GM18951 (cell line): ENCODE results near the gene OOSP4B.
"Not testable (repeated sequence)": the region's sequence is repeated elsewhere in the genome, so short reads cannot be mapped to it uniquely, and the experiment has no call there.

ENCODE experiments used
- POLR2A ChIP-seq: IDR thresholded peaks from 4 replicates; pipeline ENCODE4 v1.6.1; 2011; ENCODE audit warnings: mild to moderate bottlenecking; ENCODE audit not compliant: insufficient read length, insufficient read depth; ENCODE audit errors: extremely low read depth
- in situ Hi-C: fragments of 300-500 bp; cut with MboI; formaldehyde crosslinking; loops from one replicate; pipeline ENCODE4 v1.12.0; 2022; ENCODE audit warnings: low sequenced_read_pairs, mixed read lengths, inconsistent platforms; ENCODE audit not compliant: unreplicated experiment

OOSP4B gene

GRCh38 chr11:60018058-60018457 is 1.1 kb downstream of the OOSP4B start:
- TF ChIP-seq POLR2A, result no peak
- in situ Hi-C loops, result no loop called here

DNA sequence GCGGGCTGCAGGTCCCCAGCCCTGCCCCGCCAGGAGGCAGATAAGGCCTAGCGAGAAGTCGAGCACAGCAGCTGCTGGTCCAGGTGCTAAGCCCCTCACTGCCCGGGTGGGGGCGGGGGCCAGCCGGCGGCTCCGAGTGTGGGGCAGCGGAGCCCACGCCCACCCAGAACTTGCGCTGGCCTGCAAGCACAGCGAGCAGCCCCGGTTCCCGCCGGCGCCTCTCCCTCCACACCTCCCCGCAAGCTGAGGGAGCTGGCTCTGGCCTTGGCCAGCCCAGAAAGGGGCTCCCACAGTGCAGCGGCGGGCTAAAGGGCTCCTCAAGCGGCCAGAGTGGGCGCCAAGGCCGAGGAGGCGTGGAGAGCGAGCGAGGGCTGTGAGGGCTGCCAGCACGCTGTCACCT is 3.4 kb downstream of the OOSP4B start:
- in situ Hi-C loops, result not testable (repeated sequence)

DNA sequence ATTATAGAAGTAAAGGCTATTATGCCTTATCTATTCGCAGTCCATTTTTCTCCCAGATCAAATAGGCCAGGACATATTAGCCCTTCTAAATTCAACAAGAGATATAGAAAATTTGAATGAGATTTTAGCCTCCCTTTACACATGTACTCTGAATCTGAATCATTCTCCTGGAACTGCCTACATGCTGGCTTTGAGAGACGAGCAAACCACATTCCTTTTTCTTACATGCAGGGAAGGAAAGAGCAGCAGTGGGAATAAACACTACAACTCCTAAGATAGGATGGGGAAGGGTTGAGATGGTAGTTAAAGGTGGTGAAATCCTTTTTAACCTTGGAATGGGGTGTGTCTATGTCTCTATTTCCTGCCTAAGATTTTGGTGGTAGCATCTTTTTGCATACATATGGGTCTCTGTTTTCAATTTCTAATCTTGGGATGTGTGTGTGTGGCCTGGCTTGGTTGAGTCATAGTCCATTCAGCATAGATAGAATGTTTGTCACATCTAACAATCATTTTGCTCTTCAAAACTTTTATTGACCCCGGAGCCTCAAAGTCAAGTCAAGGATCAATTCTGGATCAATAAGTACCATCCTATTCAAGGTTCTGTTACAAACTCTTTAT is 12.1 kb downstream of the OOSP4B start:
- TF ChIP-seq POLR2A, result no peak
- in situ Hi-C loops, result no loop called here

GRCh38 chr11:60040109-60040508 is 23.1 kb downstream of the OOSP4B start, which contains the start of gene OOSP2:
TSS of gene OOSP2 (plus strand) at chr11:60040409. CDS start at chr11:60040460, 51 bp downstream.
- in situ Hi-C loops, result no loop called here
- TF ChIP-seq POLR2A, result no peak

GRCh38 chr11:60050422-60050821 is 33.4 kb downstream of the OOSP4B start:
- in situ Hi-C loops, result not testable (repeated sequence)

GRCh38 chr11:60050839-60051238 is 33.9 kb downstream of the OOSP4B start:
- in situ Hi-C loops, result not testable (repeated sequence)

- TF ChIP-seq POLR2A, result no peak
- in situ Hi-C loops, result no loop called here
Observed at GRCh38 chr11:60056349-60056969, 39.5 kb downstream of the OOSP4B start, which contains the start of gene MS4A3. TSS of gene MS4A3 (plus strand) at chr11:60056665. CDS start at chr11:60061161, 4,496 bp downstream.

GRCh38 chr11:60059052-60059451 is 42.1 kb downstream of the OOSP4B start:
- in situ Hi-C loops, result no loop called here
- TF ChIP-seq POLR2A, result no peak

- in situ Hi-C loops, result no loop called here
- no peak for TF ChIP-seq POLR2A
Observed at GRCh38 chr11:60059521-60060240, 42.7 kb downstream of the OOSP4B start.

- in situ Hi-C loops, result no loop called here
- TF ChIP-seq POLR2A, result no peak
Observed at GRCh38 chr11:60064111-60064510, 47.1 kb downstream of the OOSP4B start.

DNA sequence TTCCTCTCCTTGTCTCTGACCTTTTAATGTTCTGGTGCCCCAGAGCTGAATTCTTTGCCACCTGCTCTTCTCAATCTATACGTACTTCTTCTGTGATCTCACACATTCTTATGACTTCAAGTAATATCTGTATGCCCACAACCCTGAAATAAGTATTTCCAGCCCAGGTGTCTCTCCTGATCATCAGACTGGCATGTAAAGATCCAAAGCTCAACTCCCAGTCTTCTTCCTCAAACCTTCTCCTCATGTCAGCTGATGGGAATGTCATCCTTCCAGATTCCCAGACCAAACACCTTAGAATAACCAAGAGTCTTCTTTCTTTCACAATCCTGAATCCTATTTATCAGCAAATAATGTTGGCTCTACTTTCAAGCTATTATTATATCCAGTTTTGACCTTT is 48.8 kb downstream of the OOSP4B start:
- in situ Hi-C loops, result no loop called here

DNA sequence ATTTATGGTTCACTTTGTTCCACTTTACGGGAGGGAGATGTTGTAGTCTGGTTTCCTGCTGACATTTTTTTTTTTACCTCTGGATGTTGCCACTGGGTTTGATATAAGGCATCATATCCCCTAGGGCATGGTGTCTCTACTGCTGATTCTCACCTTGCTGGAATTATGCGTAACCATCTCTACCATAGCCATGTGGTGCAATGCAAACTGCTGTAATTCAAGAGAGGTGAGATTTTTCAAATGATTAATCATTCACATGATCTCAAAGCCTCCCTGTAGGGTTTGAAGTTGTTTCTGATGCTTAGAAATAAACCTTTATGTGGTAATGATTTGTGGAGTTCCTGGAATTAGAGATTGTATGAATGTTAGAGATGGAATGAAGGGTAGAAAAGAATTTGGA is 52.5 kb downstream of the OOSP4B start:
- in situ Hi-C loops, result no loop called here
- TF ChIP-seq POLR2A, result no peak

More for the DNA sequence above, 48.8 kb downstream of the OOSP4B start:
- no peak for TF ChIP-seq POLR2A

GRCh38 chr11:60071644-60072043 is 54.7 kb downstream of the OOSP4B start:
- in situ Hi-C loops, result not testable (repeated sequence)

- no peak for TF ChIP-seq POLR2A
- in situ Hi-C loops, result no loop called here
Observed at GRCh38 chr11:60077216-60077817, 60.3 kb downstream of the OOSP4B start.
